Natural killer cell (primary cell): ENCODE measurements around the gene CEP170B. TPM values are rescaled to one million over a fixed set of nuclear protein-coding genes. Genes with fewer than 3 reads are reported as not detected.

Source experiments
- ATAC-seq, 3 donors: fragments of 150-1000 bp in 2 of 3; fragments of 200-7000 bp in 1 of 3; cut with Tn5 transposase; 1 replicate in 1 of 3; 2 replicates in 2 of 3; pipeline ENCODE4 v1.10.0; 2021; ENCODE audit warnings: mild to moderate bottlenecking in 2 of 3, moderate library complexity in 2 of 3
- DNase-seq, 2 donors: peaks; one replicate each; pipeline versions ENCODE4 v3.0.0 to v3.0.0-alpha.2; 2013 to 2021; ENCODE audit warnings: mixed read lengths in 1 of 2
- H3K27ac ChIP-seq: one replicate; pipeline ENCODE4 v1.5.1; 2013; ENCODE audit warnings: mild to moderate bottlenecking, low read length
- H3K27me3 ChIP-seq: one replicate; pipeline ENCODE4 v1.6.1; 2013; ENCODE audit warnings: low read length; ENCODE audit not compliant: control insufficient read depth, insufficient read depth
- H3K36me3 ChIP-seq: one replicate; pipeline ENCODE4 v1.6.1; 2013; ENCODE audit warnings: low read length; ENCODE audit not compliant: control insufficient read depth, insufficient read depth
- H3K4me1 ChIP-seq: one replicate; pipeline ENCODE4 v1.6.1; 2013; ENCODE audit warnings: low read length; ENCODE audit not compliant: control insufficient read depth, insufficient read depth
- H3K4me3 ChIP-seq: one replicate; pipeline ENCODE4 v1.5.1; 2013; ENCODE audit warnings: low read length
- H3K9me3 ChIP-seq: one replicate; pipeline ENCODE4 v1.6.1; 2013; ENCODE audit warnings: low read length; ENCODE audit not compliant: control insufficient read depth, insufficient read depth
- H3K27ac Mint-ChIP-seq, 2 donors: one replicate each; pipeline ENCODE4 v1.8.0; 2022; ENCODE audit warnings: mild to moderate bottlenecking in 2 of 2, mixed read lengths in 2 of 2, moderate library complexity in 1 of 2
- H3K27me3 Mint-ChIP-seq, 2 donors: one replicate each; pipeline ENCODE4 v1.8.0; 2022; ENCODE audit warnings: low read depth in 2 of 2, mixed read lengths in 2 of 2
- H3K36me3 Mint-ChIP-seq: one replicate; pipeline ENCODE4 v1.8.0; 2022; ENCODE audit warnings: mixed read lengths
- H3K4me1 Mint-ChIP-seq, 2 donors: one replicate each; pipeline ENCODE4 v1.8.0; 2022; ENCODE audit warnings: mixed read lengths in 2 of 2
- H3K4me3 Mint-ChIP-seq: one replicate; pipeline ENCODE4 v1.8.0; 2022; ENCODE audit warnings: mild to moderate bottlenecking, moderate library complexity, mixed read lengths
- H3K9me3 Mint-ChIP-seq, 2 donors: one replicate each; pipeline ENCODE4 v1.8.0; 2022; ENCODE audit warnings: mixed read lengths in 2 of 2
- WGBS: methylation state at CpG from one replicate; pipeline ENCODE4 v1.1.7; 2013; ENCODE audit warnings: missing lambda C conversion rate; ENCODE audit not compliant: insufficient coverage; 5-methylcytosine and 5-hydroxymethylcytosine counted together
- intact Hi-C: fragments of 100-400 bp; cut with micrococcal nuclease; formaldehyde crosslinking; loops from one replicate; pipeline ENCODE4 v1.14.2; 2022
- total RNA-seq, 4 donors: library from RNA; stranded (reverse); fragments of 120-200 nt in 1 of 4; gene quantifications; one replicate each; pipeline versions ENCODE4 v1.2.3 to v1.2.4, GENCODE V29; 2013 to 2022
- TF ChIP-seq, protein P1 (sequence below): fragments of 200-600 bp; IDR thresholded peaks from one replicate; pipeline ENCODE4 v1.8.0; 2022; ENCODE audit warnings: antibody characterized with exemption

Gene CEP170B
- total RNA-seq, 3 donors from 2014 or later (not counting 1 experiment from before 2014, with no cell fraction given), result 0.24 to 0.72 (median 0.30) TPM

DNA sequence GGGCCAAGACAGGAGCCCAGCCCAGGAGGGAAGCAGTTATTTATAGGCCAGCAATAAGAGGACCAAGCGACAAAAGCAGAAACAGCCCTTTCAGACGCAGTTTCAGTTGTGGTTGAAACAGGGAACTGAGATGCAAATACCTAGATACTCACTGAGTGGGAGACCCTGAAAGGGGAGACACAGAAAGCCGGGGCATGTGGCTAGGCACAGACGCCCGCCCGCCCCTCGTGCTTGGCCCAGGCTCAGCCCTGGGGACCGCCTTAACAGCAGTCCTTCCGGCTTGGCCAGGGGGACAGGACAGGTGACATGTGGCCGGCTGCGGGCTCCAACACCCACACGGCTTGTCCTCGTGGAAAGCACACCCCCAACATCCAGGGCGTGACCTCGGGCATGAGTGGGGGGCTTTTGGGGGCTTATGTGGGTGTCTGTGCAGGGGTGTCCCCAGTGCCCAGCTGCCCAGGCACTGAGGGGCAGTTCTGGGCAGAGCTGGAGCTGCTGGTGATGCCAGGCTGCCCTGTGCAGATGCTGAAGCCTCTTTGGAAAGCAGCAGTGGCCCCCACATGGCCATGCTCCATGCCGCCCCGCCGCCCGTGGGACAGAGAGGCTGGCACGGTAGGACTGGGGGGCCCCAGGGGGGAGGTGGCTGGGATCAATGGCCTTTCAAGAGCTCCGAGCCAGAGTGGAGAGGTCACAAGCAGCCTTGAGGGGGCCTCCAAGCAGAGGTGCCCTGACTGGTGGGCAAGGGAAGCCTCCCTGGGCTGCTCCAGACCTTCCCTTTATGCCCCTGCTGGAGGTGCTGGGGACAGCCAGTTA, 61.8 kb downstream of the CEP170B start:
- H3K9me3 Mint-ChIP-seq, result no peaks in the 10 kb centered on the region
- Histone ChIP-seq H3K4me3 (peak overlapping the region; percentile 35), H3K4me1 (peaks cover 47% of the 10 kb centered on the region), H3K36me3 (no peaks in the 10 kb centered on the region), H3K9me3 (no peaks in the 10 kb centered on the region), H3K27me3 (no peaks in the 10 kb centered on the region), H3K27ac (peak overlapping the region; percentile 30)
- ATAC-seq (no peak), DNase-seq (no peak)
- H3K4me3 Mint-ChIP-seq, result no peak overlapping the region
- no peaks in the 10 kb centered on the region for H3K27me3 Mint-ChIP-seq
- no peaks in the 10 kb centered on the region for H3K36me3 Mint-ChIP-seq
- TF ChIP-seq, protein P1, sequence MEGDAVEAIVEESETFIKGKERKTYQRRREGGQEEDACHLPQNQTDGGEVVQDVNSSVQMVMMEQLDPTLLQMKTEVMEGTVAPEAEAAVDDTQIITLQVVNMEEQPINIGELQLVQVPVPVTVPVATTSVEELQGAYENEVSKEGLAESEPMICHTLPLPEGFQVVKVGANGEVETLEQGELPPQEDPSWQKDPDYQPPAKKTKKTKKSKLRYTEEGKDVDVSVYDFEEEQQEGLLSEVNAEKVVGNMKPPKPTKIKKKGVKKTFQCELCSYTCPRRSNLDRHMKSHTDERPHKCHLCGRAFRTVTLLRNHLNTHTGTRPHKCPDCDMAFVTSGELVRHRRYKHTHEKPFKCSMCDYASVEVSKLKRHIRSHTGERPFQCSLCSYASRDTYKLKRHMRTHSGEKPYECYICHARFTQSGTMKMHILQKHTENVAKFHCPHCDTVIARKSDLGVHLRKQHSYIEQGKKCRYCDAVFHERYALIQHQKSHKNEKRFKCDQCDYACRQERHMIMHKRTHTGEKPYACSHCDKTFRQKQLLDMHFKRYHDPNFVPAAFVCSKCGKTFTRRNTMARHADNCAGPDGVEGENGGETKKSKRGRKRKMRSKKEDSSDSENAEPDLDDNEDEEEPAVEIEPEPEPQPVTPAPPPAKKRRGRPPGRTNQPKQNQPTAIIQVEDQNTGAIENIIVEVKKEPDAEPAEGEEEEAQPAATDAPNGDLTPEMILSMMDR, result no peak
- intact Hi-C loops, result no loop called here
- no peaks in the 10 kb centered on the region for H3K4me1 Mint-ChIP-seq
- 23% methylated on average over 20 of the region's 21 CpGs for WGBS
- no peak overlapping the region for H3K27ac Mint-ChIP-seq

DNA sequence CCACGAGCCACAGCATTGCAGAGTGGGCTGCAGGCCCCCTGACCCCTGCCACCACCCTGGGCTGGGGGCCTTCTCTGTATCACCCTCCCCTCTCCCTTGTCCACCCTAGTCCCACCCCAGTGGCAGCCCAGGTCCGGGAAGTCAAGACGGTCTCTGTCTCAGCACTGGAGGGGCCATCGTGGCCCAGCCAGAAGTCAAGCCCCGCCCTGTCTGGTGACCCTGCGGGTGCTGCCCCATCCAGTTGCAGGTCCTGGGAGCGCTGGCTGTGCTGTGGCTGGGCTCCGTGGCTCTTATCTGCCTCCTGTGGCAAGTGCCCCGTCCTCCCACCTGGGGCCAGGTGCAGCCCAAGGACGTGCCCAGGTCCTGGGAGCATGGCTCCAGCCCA, 62.4 kb downstream of the CEP170B start:
- no peak overlapping the region for H3K4me3 ChIP-seq
- intact Hi-C loops, result no loop called here
- Mint-ChIP-seq H3K36me3 (no peaks in the 10 kb centered on the region), H3K4me3 (no peak overlapping the region), H3K27ac (no peak overlapping the region), H3K4me1 (no peaks in the 10 kb centered on the region), H3K9me3 (no peaks in the 10 kb centered on the region), H3K27me3 (no peaks in the 10 kb centered on the region)
- no peaks in the 10 kb centered on the region for H3K9me3 ChIP-seq
- H3K36me3 ChIP-seq, result no peaks in the 10 kb centered on the region
- WGBS, result 75% methylated on average over 10 of the region's 10 CpGs
- H3K4me1 ChIP-seq, result peaks cover 47% of the 10 kb centered on the region
- TF ChIP-seq, protein P1, result no peak
- no peak for DNase-seq
- H3K27me3 ChIP-seq, result no peaks in the 10 kb centered on the region
- ATAC-seq, result no peak
- H3K27ac ChIP-seq, result no peak overlapping the region

DNA sequence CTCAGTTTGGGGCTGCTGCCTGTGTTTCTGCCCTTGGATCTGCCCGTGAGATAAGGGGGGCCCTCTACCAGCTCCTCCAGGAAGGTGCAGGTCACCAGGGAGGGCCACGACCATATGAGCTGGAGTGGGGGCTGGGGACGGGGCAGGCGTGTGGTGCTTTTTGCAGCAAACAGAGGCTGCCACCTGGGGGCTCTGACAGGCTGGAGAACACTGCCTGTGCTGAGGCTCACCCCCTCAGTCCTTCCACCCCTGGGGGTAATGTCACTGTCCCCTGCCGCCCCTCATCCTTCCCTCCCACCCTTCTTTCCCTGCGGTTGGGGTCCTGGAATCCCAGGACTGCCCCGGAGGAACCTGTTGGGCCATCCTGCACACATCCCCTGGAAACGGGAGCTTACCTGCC, 62.8 kb downstream of the CEP170B start:
- ATAC-seq (no peak), DNase-seq (no peak)
- Histone ChIP-seq H3K27ac (no peak overlapping the region), H3K36me3 (no peaks in the 10 kb centered on the region), H3K4me1 (peaks cover 45% of the 10 kb centered on the region), H3K9me3 (no peaks in the 10 kb centered on the region), H3K27me3 (no peaks in the 10 kb centered on the region), H3K4me3 (no peak overlapping the region)
- Mint-ChIP-seq H3K4me3 (no peak overlapping the region), H3K9me3 (no peaks in the 10 kb centered on the region), H3K27ac (no peak overlapping the region), H3K4me1 (no peaks in the 10 kb centered on the region), H3K27me3 (no peaks in the 10 kb centered on the region), H3K36me3 (no peaks in the 10 kb centered on the region)
- WGBS, result 74% methylated on average over 8 of the region's 8 CpGs
- intact Hi-C loops, result no loop called here
- TF ChIP-seq, protein P1, result no peak
